SK-N-SH (cell line): ENCODE results near the gene TCF25. TPM values are rescaled to one million over a fixed set of nuclear protein-coding genes. Genes with fewer than 3 reads are reported as not detected.

Source experiments
- CTCF ChIA-PET: fragments of 300-600, 350-600 bp; formaldehyde crosslinking; extraction: SDS; loops from one replicate; lab custom pipeline; 2021; lab: Yijun Ruan, JAX
- POLR2A ChIA-PET: fragments of 350-600 bp; sonication (Branson Sonifier 250); formaldehyde crosslinking; extraction: SDS; loops from one replicate; lab custom pipeline; 2020; ENCODE audit warnings: antibody characterized with exemption, inconsistent platforms; lab: Yijun Ruan, JAX
- DNase-seq: peaks from one replicate; pipeline ENCODE4 v3.0.0; 2012
- H2AFZ ChIP-seq: fragments of 200-600 bp; sonication (generic); 2 replicates; pipeline ENCODE4 v1.8.1; 2016; ENCODE audit warnings: antibody characterized with exemption, mild to moderate bottlenecking, low read depth
- H3F3A ChIP-seq: fragments of 200-600 bp; sonication (generic); replicated peaks from 2 replicates; pipeline ENCODE3; 2016; ENCODE audit warnings: antibody characterized with exemption, mild to moderate bottlenecking; ENCODE audit not compliant: insufficient read depth
- H3K27ac ChIP-seq, 2 experiments: fragments of 200-500 bp in 1 of 2; fragments of 200-600 bp in 1 of 2; sonication (Bioruptor generic) in 1 of 2; sonication (generic), shearing (Covaris generic) in 1 of 2; 2 replicates each; pipeline versions ENCODE4 v1.5.1 to v1.6.1; 2014 to 2016; ENCODE audit warnings: low read depth in 2 of 2, inconsistent platforms in 1 of 2, low read length in 1 of 2, mild to moderate bottlenecking in 1 of 2, mixed read lengths in 1 of 2
- H3K27me3 ChIP-seq: fragments of 200-600 bp; sonication (generic), shearing (Covaris generic); 2 replicates; pipeline ENCODE4 v1.6.1; 2016; ENCODE audit warnings: mixed run types; ENCODE audit not compliant: insufficient read depth
- H3K36me3 ChIP-seq, 2 experiments: fragments of 200-500 bp in 1 of 2; fragments of 200-600 bp in 1 of 2; sonication (Bioruptor generic) in 1 of 2; sonication (generic) in 1 of 2; replicated peaks in 1 of 2; 2 replicates each; pipeline versions ENCODE3 to v1.5.1; 2014 to 2016; ENCODE audit warnings: low read length in 1 of 2, mild to moderate bottlenecking in 1 of 2; ENCODE audit not compliant: insufficient read depth in 2 of 2, control insufficient read depth in 1 of 2
- H3K4me1 ChIP-seq, 2 experiments: fragments of 200-500 bp in 1 of 2; fragments of 200-600 bp in 1 of 2; sonication (Bioruptor generic) in 1 of 2; sonication (generic), shearing (Covaris generic) in 1 of 2; 2 replicates each; pipeline versions ENCODE4 v1.5.1 to v1.6.1; 2014 to 2016; ENCODE audit warnings: low read depth in 1 of 2, low read length in 1 of 2, mixed run types in 1 of 2; ENCODE audit not compliant: insufficient read depth in 2 of 2, control insufficient read depth in 1 of 2
- H3K4me2 ChIP-seq: fragments of 200-600 bp; sonication (generic), shearing (Covaris generic); 2 replicates; pipeline ENCODE4 v1.6.1; 2017; ENCODE audit warnings: mixed run types
- H3K4me3 ChIP-seq, 2 experiments: fragments of 200-500 bp in 1 of 2; fragments of 200-600 bp in 1 of 2; sonication (Bioruptor generic) in 1 of 2; sonication (generic), shearing (Covaris generic) in 1 of 2; 2 replicates each; pipeline versions ENCODE4 v1.5.1 to v1.8.1; 2014 to 2016; ENCODE audit warnings: low read depth in 2 of 2, inconsistent platforms in 1 of 2, low read length in 1 of 2, mild to moderate bottlenecking in 1 of 2, mixed read lengths in 1 of 2, moderate library complexity in 1 of 2
- H3K79me2 ChIP-seq: fragments of 200-600 bp; sonication (generic); 2 replicates; pipeline ENCODE4 v1.8.1; 2017; ENCODE audit warnings: mild to moderate bottlenecking; ENCODE audit not compliant: insufficient read depth
- H3K9ac ChIP-seq: fragments of 200-600 bp; sonication (generic); 2 replicates; pipeline ENCODE4 v1.6.1; 2017; ENCODE audit warnings: mixed run types
- H3K9me2 ChIP-seq: fragments of 200-600 bp; sonication (generic); 2 replicates; pipeline ENCODE4 v1.6.1; 2017; ENCODE audit warnings: mixed run types
- H3K9me3 ChIP-seq: fragments of 200-600 bp; sonication (generic); 2 replicates; pipeline ENCODE4 v1.6.1; 2017; ENCODE audit warnings: mixed run types, mild to moderate bottlenecking, moderate library complexity
- H4K20me1 ChIP-seq: fragments of 200-600 bp; sonication (generic); 2 replicates; pipeline ENCODE4 v1.6.1; 2017; ENCODE audit warnings: mild to moderate bottlenecking, mixed run types; ENCODE audit not compliant: insufficient read depth
- CHD2 ChIP-seq: fragments of 150-350 bp; IDR thresholded peaks from 2 replicates; pipeline ENCODE4 v1.6.1; 2018; ENCODE audit warnings: low read length; ENCODE audit not compliant: partially characterized antibody
- CTCF ChIP-seq: fragments of 200-600 bp; sonication (generic); IDR thresholded peaks from 2 replicates; pipeline ENCODE4 v1.6.1; 2017; ENCODE audit warnings: antibody characterized with exemption, mild to moderate bottlenecking, moderate library complexity
- EP300 ChIP-seq, 2 experiments: IDR thresholded peaks; 2 replicates each; pipeline versions ENCODE4 v1.4.0 to v1.6.1; 2012; ENCODE audit warnings: borderline replicate concordance in 1 of 2, low read depth in 1 of 2, low read length in 1 of 2
- FOXJ3 ChIP-seq: sonication (generic); formaldehyde crosslinking; IDR thresholded peaks from 2 replicates; pipeline ENCODE4 v1.5.1; 2020; ENCODE audit warnings: mild to moderate bottlenecking, missing genetic modification reagents
- GABPA ChIP-seq: IDR thresholded peaks from 2 replicates; pipeline ENCODE4 v1.4.0; 2012; ENCODE audit warnings: low read depth, mild to moderate bottlenecking
- IRF3 ChIP-seq: fragments of 150-350 bp; IDR thresholded peaks from 2 replicates; pipeline ENCODE4 v1.6.1; 2016; ENCODE audit warnings: mild to moderate bottlenecking, low read depth, low read length
- MAX ChIP-seq: IDR thresholded peaks from 2 replicates; pipeline ENCODE4 v1.4.0; 2012; ENCODE audit warnings: low read depth
- MEF2A ChIP-seq: IDR thresholded peaks from 2 replicates; pipeline ENCODE4 v1.4.0; 2012; ENCODE audit warnings: low read depth, borderline replicate concordance
- NFIC ChIP-seq: IDR thresholded peaks from 2 replicates; pipeline ENCODE4 v1.4.0; 2012; ENCODE audit warnings: borderline replicate concordance
- POLR2AphosphoS5 ChIP-seq: IDR thresholded peaks from 2 replicates; pipeline ENCODE4 v1.6.1; 2012; ENCODE audit warnings: low read depth, low read length
- RCOR1 ChIP-seq: fragments of 150-350 bp; IDR thresholded peaks from 2 replicates; pipeline ENCODE4 v1.6.1; 2017; ENCODE audit warnings: antibody characterized with exemption, low read length
- RXRA ChIP-seq: IDR thresholded peaks from 2 replicates; pipeline ENCODE4 v1.4.0; 2012; ENCODE audit warnings: low read depth, mild to moderate bottlenecking, borderline replicate concordance
- SMC3 ChIP-seq: IDR thresholded peaks from 2 replicates; pipeline ENCODE4 v1.6.1; 2012; ENCODE audit warnings: low read depth, low read length, improper control_type of control experiment
- TAF1 ChIP-seq: IDR thresholded peaks from 2 replicates; pipeline ENCODE4 v1.6.1; 2012; ENCODE audit warnings: low read depth, mild to moderate bottlenecking, low read length, moderate library complexity, borderline replicate concordance
- TEAD4 ChIP-seq: IDR thresholded peaks from 2 replicates; pipeline ENCODE4 v1.4.0; 2012; ENCODE audit warnings: mild to moderate bottlenecking, borderline replicate concordance; ENCODE audit not compliant: insufficient read depth
- USF2 ChIP-seq: fragments of 150-350 bp; IDR thresholded peaks from 2 replicates; pipeline ENCODE4 v1.6.1; 2017; ENCODE audit warnings: antibody characterized with exemption, low read length, low read depth, borderline replicate concordance
- ZBTB33 ChIP-seq: IDR thresholded peaks from 2 replicates; pipeline ENCODE4 v1.4.0; 2012; ENCODE audit warnings: low read depth, borderline replicate concordance
- WGBS: methylation state at CpG from one replicate; pipeline ENCODE4 v1.1.6; 2017; ENCODE audit warnings: low lambda C conversion rate; 5-methylcytosine and 5-hydroxymethylcytosine counted together
- polyA plus RNA-seq, 3 experiments: library from polyadenylated mRNA; depleted of rRNA; stranded (reverse); fragments of >200 nt; gene quantifications; 2 replicates each; pipeline ENCODE4 v1.2.3, GENCODE V29; 2012

Gene TCF25
- polyA plus RNA-seq, 1 of the 3 experiments (the other 2 are of a cell fraction): 208 TPM

DNA sequence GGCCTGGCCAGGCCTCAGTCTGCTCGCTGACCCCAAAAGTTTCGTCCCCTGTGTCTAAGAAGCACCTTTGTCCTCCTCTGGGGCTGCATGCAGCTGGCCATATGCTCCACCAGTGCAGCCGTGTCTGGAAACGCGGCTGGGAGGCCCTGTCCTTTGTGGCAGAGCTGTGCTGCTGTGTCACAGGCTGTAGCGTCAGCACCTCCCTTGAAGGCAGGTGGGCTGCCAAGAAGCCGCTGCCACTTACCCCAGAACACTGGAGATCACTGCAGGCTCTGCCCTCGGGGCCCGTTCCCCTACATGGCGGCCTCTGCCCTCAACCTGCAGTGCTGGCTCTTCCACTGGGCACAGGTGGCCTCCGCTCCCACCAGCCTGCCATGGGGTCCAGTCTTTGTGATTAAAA lies 29.6 kb downstream of the TCF25 start:
- no peak overlapping the region for H3K4me2 ChIP-seq
- no peak overlapping the region for H3K9ac ChIP-seq
- peaks cover 15 to 63% of the 10 kb centered on the region in 2 experiments for H3K36me3 ChIP-seq
- CTCF ChIA-PET: no interaction called here
- H3K9me2 ChIP-seq: no peaks in the 10 kb centered on the region
- POLR2A ChIA-PET: no interaction called here
- TF ChIP-seq SMC3: no peak
- TF ChIP-seq MAX: no peak
- TF ChIP-seq EP300 (IDR thresholded peaks at IDR 0.05; ENCODE audit: borderline replicate concordance in 1 of 2, low read depth in 1 of 2, low read length in 1 of 2): no peak
- no peak for TF ChIP-seq POLR2AphosphoS5
- TF ChIP-seq TAF1: no peak
- no peak for TF ChIP-seq USF2
- TF ChIP-seq RCOR1: no peak
- no peak for TF ChIP-seq ZBTB33
- TF ChIP-seq CHD2: no peak
- no peak for TF ChIP-seq FOXJ3
- TF ChIP-seq GABPA: no peak
- no peak for TF ChIP-seq NFIC
- TF ChIP-seq CTCF: no peak
- TF ChIP-seq MEF2A: no peak
- TF ChIP-seq IRF3: no peak
- TF ChIP-seq RXRA: no peak
- TF ChIP-seq TEAD4: no peak
- H3K4me3 ChIP-seq: no peak overlapping the region
- WGBS: 100% methylated on average over 4 of the region's 11 CpGs
- DNase-seq: no peak
- H2AFZ ChIP-seq: no peak overlapping the region
- H4K20me1 ChIP-seq: no peaks in the 10 kb centered on the region
- peaks cover 3% of the 10 kb centered on the region for H3F3A ChIP-seq
- no peaks in the 10 kb centered on the region for H3K9me3 ChIP-seq
- no peaks in the 10 kb centered on the region for H3K27me3 ChIP-seq
- H3K27ac ChIP-seq: no peak overlapping the region
- H3K79me2 ChIP-seq: no peaks in the 10 kb centered on the region
- H3K4me1 ChIP-seq: no peaks in the 10 kb centered on the region
